Breast epithelium (tissue), 3 donors: ENCODE results near the gene NRBF2.

Experiments
- POLR2A ChIP-seq: fragments of 450-650 bp; IDR thresholded peaks from one replicate; pipeline ENCODE4 v1.6.1; 2016; ENCODE audit warnings: antibody characterized with exemption, mild to moderate bottlenecking, moderate library complexity
- POLR2AphosphoS5 ChIP-seq, 3 donors: sonication (generic); formaldehyde crosslinking; IDR thresholded peaks; one replicate each; pipeline ENCODE4 v1.6.1; 2017; ENCODE audit warnings: antibody characterized with exemption in 3 of 3
- TF ChIP-seq, protein P1 (sequence below), 3 donors: fragments of 450-650 bp; IDR thresholded peaks; one replicate each; pipeline ENCODE4 v1.5.1; 2016 to 2017; ENCODE audit warnings: antibody characterized with exemption in 3 of 3, mild to moderate bottlenecking in 3 of 3, moderate library complexity in 3 of 3

- TF ChIP-seq, protein P1, sequence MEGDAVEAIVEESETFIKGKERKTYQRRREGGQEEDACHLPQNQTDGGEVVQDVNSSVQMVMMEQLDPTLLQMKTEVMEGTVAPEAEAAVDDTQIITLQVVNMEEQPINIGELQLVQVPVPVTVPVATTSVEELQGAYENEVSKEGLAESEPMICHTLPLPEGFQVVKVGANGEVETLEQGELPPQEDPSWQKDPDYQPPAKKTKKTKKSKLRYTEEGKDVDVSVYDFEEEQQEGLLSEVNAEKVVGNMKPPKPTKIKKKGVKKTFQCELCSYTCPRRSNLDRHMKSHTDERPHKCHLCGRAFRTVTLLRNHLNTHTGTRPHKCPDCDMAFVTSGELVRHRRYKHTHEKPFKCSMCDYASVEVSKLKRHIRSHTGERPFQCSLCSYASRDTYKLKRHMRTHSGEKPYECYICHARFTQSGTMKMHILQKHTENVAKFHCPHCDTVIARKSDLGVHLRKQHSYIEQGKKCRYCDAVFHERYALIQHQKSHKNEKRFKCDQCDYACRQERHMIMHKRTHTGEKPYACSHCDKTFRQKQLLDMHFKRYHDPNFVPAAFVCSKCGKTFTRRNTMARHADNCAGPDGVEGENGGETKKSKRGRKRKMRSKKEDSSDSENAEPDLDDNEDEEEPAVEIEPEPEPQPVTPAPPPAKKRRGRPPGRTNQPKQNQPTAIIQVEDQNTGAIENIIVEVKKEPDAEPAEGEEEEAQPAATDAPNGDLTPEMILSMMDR (IDR thresholded peaks at IDR 0.05) = no peak
- TF ChIP-seq POLR2AphosphoS5 (IDR thresholded peaks at IDR 0.05) = no peak
- no peak for TF ChIP-seq POLR2A
Measured at GRCh38 chr10:63173468-63174232, 40.5 kb downstream of the NRBF2 start.
